Measurements from ENCODE around the gene CCSER1. TPM values are rescaled to one million over a fixed set of nuclear protein-coding genes. Genes with fewer than 3 reads are reported as not detected.

CCSER1 gene
- total and polyA plus RNA-seq, 2 experiments from 2014 or later = 2.9 to 3.4 TPM

DNA sequence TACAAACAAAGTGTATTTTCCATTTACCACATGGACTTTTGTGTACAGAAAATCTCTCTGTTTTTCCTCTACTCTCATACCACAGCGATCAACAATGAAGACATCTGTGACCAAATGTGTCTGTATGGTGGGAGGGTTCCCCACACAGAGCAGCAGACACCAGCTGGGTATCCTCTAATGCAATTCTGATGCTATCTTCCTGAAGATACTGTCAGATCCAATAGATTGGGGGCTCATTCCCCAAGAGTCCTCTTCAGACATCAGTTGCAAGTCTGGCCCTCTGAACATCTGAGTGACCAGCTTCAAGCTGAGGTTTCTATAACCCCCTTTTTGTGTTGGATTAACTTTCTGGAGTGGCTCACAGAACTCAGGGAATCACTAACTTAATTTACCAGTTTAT is 659.4 kb downstream of the CCSER1 start:
- H4K20me1 ChIP-seq (replicated peaks; ENCODE audit: insufficient read depth) = no peaks in the 10 kb centered on the region
- TF ChIP-seq ZNF331 (CRISPR knock-in tag; IDR thresholded peaks at IDR 0.05; ENCODE audit: low read depth) (no peak), NANOG (IDR thresholded peaks at IDR 0.05; ENCODE audit: borderline replicate concordance) (no peak), JUNB (IDR thresholded peaks at IDR 0.05; ENCODE audit: unreplicated experiment) (no peak), EZH2 (IDR thresholded peaks at IDR 0.05; ENCODE audit: low read depth, unreplicated experiment) (no peak), EZH2phosphoT487 (IDR thresholded peaks at IDR 0.05; ENCODE audit: unreplicated experiment) (no peak), POLR2AphosphoS5 (IDR thresholded peaks at IDR 0.05; ENCODE audit: low read depth) (no peak), ZNF114 (CRISPR knock-in tag; IDR thresholded peaks at IDR 0.05) (no peak)
- TF ChIP-seq, protein P1, sequence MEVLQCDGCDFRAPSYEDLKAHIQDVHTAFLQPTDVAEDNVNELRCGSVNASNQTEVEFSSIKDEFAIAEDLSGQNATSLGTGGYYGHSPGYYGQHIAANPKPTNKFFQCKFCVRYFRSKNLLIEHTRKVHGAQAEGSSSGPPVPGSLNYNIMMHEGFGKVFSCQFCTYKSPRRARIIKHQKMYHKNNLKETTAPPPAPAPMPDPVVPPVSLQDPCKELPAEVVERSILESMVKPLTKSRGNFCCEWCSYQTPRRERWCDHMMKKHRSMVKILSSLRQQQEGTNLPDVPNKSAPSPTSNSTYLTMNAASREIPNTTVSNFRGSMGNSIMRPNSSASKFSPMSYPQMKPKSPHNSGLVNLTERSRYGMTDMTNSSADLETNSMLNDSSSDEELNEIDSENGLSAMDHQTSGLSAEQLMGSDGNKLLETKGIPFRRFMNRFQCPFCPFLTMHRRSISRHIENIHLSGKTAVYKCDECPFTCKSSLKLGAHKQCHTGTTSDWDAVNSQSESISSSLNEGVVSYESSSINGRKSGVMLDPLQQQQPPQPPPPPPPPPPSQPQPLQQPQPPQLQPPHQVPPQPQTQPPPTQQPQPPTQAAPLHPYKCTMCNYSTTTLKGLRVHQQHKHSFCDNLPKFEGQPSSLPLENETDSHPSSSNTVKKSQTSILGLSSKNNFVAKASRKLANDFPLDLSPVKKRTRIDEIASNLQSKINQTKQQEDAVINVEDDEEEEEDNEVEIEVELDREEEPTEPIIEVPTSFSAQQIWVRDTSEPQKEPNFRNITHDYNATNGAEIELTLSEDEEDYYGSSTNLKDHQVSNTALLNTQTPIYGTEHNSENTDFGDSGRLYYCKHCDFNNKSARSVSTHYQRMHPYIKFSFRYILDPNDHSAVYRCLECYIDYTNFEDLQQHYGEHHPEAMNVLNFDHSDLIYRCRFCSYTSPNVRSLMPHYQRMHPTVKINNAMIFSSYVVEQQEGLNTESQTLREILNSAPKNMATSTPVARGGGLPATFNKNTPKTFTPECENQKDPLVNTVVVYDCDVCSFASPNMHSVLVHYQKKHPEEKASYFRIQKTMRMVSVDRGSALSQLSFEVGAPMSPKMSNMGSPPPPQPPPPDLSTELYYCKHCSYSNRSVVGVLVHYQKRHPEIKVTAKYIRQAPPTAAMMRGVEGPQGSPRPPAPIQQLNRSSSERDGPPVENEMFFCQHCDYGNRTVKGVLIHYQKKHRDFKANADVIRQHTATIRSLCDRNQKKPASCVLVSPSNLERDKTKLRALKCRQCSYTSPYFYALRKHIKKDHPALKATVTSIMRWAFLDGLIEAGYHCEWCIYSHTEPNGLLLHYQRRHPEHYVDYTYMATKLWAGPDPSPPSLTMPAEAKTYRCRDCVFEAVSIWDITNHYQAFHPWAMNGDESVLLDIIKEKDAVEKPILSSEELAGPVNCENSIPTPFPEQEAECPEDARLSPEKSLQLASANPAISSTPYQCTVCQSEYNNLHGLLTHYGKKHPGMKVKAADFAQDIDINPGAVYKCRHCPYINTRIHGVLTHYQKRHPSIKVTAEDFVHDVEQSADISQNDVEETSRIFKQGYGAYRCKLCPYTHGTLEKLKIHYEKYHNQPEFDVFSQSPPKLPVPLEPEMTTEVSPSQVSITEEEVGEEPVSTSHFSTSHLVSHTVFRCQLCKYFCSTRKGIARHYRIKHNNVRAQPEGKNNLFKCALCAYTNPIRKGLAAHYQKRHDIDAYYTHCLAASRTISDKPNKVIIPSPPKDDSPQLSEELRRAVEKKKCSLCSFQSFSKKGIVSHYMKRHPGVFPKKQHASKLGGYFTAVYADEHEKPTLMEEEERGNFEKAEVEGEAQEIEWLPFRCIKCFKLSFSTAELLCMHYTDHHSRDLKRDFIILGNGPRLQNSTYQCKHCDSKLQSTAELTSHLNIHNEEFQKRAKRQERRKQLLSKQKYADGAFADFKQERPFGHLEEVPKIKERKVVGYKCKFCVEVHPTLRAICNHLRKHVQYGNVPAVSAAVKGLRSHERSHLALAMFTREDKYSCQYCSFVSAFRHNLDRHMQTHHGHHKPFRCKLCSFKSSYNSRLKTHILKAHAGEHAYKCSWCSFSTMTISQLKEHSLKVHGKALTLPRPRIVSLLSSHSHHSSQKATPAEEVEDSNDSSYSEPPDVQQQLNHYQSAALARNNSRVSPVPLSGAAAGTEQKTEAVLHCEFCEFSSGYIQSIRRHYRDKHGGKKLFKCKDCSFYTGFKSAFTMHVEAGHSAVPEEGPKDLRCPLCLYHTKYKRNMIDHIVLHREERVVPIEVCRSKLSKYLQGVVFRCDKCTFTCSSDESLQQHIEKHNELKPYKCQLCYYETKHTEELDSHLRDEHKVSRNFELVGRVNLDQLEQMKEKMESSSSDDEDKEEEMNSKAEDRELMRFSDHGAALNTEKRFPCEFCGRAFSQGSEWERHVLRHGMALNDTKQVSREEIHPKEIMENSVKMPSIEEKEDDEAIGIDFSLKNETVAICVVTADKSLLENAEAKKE (CRISPR knock-in tag; IDR thresholded peaks at IDR 0.05) = no peak
- TF ChIP-seq, protein P2, sequence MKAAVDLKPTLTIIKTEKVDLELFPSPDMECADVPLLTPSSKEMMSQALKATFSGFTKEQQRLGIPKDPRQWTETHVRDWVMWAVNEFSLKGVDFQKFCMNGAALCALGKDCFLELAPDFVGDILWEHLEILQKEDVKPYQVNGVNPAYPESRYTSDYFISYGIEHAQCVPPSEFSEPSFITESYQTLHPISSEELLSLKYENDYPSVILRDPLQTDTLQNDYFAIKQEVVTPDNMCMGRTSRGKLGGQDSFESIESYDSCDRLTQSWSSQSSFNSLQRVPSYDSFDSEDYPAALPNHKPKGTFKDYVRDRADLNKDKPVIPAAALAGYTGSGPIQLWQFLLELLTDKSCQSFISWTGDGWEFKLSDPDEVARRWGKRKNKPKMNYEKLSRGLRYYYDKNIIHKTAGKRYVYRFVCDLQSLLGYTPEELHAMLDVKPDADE (IDR thresholded peaks at IDR 0.05) = no peak
- TF ChIP-seq, protein P3, sequence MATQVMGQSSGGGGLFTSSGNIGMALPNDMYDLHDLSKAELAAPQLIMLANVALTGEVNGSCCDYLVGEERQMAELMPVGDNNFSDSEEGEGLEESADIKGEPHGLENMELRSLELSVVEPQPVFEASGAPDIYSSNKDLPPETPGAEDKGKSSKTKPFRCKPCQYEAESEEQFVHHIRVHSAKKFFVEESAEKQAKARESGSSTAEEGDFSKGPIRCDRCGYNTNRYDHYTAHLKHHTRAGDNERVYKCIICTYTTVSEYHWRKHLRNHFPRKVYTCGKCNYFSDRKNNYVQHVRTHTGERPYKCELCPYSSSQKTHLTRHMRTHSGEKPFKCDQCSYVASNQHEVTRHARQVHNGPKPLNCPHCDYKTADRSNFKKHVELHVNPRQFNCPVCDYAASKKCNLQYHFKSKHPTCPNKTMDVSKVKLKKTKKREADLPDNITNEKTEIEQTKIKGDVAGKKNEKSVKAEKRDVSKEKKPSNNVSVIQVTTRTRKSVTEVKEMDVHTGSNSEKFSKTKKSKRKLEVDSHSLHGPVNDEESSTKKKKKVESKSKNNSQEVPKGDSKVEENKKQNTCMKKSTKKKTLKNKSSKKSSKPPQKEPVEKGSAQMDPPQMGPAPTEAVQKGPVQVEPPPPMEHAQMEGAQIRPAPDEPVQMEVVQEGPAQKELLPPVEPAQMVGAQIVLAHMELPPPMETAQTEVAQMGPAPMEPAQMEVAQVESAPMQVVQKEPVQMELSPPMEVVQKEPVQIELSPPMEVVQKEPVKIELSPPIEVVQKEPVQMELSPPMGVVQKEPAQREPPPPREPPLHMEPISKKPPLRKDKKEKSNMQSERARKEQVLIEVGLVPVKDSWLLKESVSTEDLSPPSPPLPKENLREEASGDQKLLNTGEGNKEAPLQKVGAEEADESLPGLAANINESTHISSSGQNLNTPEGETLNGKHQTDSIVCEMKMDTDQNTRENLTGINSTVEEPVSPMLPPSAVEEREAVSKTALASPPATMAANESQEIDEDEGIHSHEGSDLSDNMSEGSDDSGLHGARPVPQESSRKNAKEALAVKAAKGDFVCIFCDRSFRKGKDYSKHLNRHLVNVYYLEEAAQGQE (IDR thresholded peaks at IDR 0.05; ENCODE audit: unreplicated experiment) = no peak

More for the DNA sequence above, 659.4 kb downstream of the CCSER1 start:
- no peak overlapping the region for H3K4me2 ChIP-seq
- DNase-seq (ENCODE audit: low spot score) (no peak), ATAC-seq (no peak)
- H3K36me3 Mint-ChIP-seq (ENCODE audit: low read depth) = no peaks in the 10 kb centered on the region
- H3K27ac Mint-ChIP-seq = no peak overlapping the region
- no peaks in the 10 kb centered on the region for H3K79me2 ChIP-seq (replicated peaks; ENCODE audit: insufficient read depth)
- H3K4me1 Mint-ChIP-seq = peaks cover 5% of the 10 kb centered on the region; the same call in 2 of the 3 replicates
- H3K9me3 Mint-ChIP-seq = no peaks in the 10 kb centered on the region; the same call in 2 of the 3 replicates
- H3K9me2 ChIP-seq (ENCODE audit: insufficient read depth) = 0 out of 2 replicates have a peak, but pooled peaks cover 6% of the 10 kb centered on the region
- no peak overlapping the region for H3K4me3 Mint-ChIP-seq
- no peaks in the 10 kb centered on the region for H3K27me3 ChIP-seq (ENCODE audit: insufficient read depth)
- no peak overlapping the region for H3K27ac ChIP-seq (ENCODE audit: low read depth)
- H3K4me3 ChIP-seq = no peak overlapping the region
- no peaks in the 10 kb centered on the region for H3K4me1 ChIP-seq (ENCODE audit: insufficient read depth)
- H2AFZ ChIP-seq = no peak overlapping the region
- H3F3A ChIP-seq (replicated peaks; ENCODE audit: low read depth) = no peaks in the 10 kb centered on the region
- H3K36me3 ChIP-seq (ENCODE audit: insufficient read depth) = no peaks in the 10 kb centered on the region
- no peaks in the 10 kb centered on the region for H3K27me3 Mint-ChIP-seq (ENCODE audit: insufficient read depth, low read depth, poor library complexity)
